Heart left ventricle (tissue), 13 donors: ENCODE results near the gene SIL1.

ENCODE experiments used
- POLR2A ChIP-seq, 2 donors: fragments of 450-650 bp; IDR thresholded peaks; one replicate each; pipeline ENCODE4 v1.6.1; 2017; ENCODE audit warnings: antibody characterized with exemption in 2 of 2, mild to moderate bottlenecking in 2 of 2, moderate library complexity in 2 of 2
- TF ChIP-seq, protein P1 (sequence below), 12 donors: fragments of 200-600 bp; sonication (generic) in 4 of 12; IDR thresholded peaks; one replicate each; pipeline versions ENCODE4 v1.5.0 to v1.8.0; 2018 to 2022; ENCODE audit warnings: antibody characterized with exemption in 12 of 12, mild to moderate bottlenecking in 5 of 12
- donor health status: ischemic (EF 13 %, LVEDD 7.1; RV severe dilation, severe dysfunction).
- donor health status: DM: no; HTN: yes; CAD: no.
- donor health status: DM: no; HTN: no; CAD: no.
- donor health status: ischemic (EF 25% LVEDD 6.9; RV normal size, moderate dysfunction).
- donor health status: ischemic (EF 25% LVEDD 5.7; RV mildly dilated, moderate dysfunction).
- donor health status: ischemic (EF 35%, LVEDD 5.7; RV mildly dilated, moderate dysfunction).
- donor health status: nonischemic (EF 11% LVEDD 7.7; RV severe dilation, severe dysfunction).
- donor health status: DM: yes; HTN: yes; CAD: no.
- donor health status: PGD.
- donor health status: ischemic (EF 29% LVEDD 5.4; RV normal size, mild dysfunction).
- donor health status: nonischemic (EF 23%, LVEDD 6.1; RV moderate dilation, normal function).

DNA sequence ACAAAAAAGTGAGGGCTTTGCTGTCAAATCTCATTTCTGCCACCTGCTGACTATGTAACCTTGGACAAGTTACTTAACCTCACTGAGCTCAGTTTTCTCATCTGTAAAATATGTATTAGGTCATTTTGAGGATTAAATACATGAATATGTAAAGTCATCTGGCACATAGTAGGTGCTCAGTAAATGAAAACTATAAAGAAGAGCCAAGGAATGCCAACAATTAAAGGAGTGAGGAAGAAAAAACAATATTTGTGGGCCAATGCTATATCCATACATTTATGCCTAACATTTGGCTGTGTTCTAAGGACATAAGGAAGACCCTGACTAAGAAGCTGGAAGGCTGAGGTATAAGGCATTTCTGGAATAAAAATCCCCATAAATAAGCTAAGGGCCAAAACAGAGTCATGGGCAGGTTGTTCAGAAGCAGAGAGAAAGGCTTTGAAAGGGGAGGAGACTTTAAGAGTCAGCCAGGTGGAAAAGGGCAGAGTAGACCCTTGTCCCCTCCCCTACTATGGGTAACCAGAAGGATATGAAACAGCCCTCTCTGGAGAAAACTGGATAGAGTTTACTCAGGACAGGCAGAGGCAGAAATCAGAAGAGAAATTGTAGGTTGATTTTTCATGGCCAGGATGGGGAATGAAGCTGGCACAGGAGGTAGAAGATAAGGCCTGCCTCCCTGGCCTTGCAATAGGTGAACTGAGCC, 47.6 kb upstream of the SIL1 start:
- TF ChIP-seq, protein P1, sequence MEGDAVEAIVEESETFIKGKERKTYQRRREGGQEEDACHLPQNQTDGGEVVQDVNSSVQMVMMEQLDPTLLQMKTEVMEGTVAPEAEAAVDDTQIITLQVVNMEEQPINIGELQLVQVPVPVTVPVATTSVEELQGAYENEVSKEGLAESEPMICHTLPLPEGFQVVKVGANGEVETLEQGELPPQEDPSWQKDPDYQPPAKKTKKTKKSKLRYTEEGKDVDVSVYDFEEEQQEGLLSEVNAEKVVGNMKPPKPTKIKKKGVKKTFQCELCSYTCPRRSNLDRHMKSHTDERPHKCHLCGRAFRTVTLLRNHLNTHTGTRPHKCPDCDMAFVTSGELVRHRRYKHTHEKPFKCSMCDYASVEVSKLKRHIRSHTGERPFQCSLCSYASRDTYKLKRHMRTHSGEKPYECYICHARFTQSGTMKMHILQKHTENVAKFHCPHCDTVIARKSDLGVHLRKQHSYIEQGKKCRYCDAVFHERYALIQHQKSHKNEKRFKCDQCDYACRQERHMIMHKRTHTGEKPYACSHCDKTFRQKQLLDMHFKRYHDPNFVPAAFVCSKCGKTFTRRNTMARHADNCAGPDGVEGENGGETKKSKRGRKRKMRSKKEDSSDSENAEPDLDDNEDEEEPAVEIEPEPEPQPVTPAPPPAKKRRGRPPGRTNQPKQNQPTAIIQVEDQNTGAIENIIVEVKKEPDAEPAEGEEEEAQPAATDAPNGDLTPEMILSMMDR (IDR thresholded peaks at IDR 0.05): no peak
- TF ChIP-seq POLR2A (IDR thresholded peaks at IDR 0.05): no peak
